Astrocyte (in vitro differentiated cells and primary cell): Measurements from ENCODE around the gene STAT3.

Source experiments
- EZH2 ChIP-seq: IDR thresholded peaks from 2 replicates; pipeline ENCODE4 v1.6.1; 2012; ENCODE audit warnings: mild to moderate bottlenecking, low read length, inconsistent platforms; ENCODE audit not compliant: insufficient read depth
- TF ChIP-seq, protein P1 (sequence below): IDR thresholded peaks from 2 replicates; pipeline ENCODE4 v1.5.1; 2011; ENCODE audit warnings: low read depth, mild to moderate bottlenecking, inconsistent platforms, low read length, moderate library complexity; ENCODE audit not compliant: insufficient read depth

- TF ChIP-seq, protein P1, sequence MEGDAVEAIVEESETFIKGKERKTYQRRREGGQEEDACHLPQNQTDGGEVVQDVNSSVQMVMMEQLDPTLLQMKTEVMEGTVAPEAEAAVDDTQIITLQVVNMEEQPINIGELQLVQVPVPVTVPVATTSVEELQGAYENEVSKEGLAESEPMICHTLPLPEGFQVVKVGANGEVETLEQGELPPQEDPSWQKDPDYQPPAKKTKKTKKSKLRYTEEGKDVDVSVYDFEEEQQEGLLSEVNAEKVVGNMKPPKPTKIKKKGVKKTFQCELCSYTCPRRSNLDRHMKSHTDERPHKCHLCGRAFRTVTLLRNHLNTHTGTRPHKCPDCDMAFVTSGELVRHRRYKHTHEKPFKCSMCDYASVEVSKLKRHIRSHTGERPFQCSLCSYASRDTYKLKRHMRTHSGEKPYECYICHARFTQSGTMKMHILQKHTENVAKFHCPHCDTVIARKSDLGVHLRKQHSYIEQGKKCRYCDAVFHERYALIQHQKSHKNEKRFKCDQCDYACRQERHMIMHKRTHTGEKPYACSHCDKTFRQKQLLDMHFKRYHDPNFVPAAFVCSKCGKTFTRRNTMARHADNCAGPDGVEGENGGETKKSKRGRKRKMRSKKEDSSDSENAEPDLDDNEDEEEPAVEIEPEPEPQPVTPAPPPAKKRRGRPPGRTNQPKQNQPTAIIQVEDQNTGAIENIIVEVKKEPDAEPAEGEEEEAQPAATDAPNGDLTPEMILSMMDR = no peak
- no peak for TF ChIP-seq EZH2
These were observed 40.1 kb downstream of the STAT3 start for GRCh38 chr17:42348104-42348503.
